Mesenchymal stem cell (in vitro differentiated cells and primary cell): ENCODE measurements around the gene SOX6.

Source experiments
- DNase-seq: peaks from one replicate; pipeline ENCODE4 v3.0.0-alpha.2; 2013
- H2AFZ ChIP-seq: one replicate; pipeline ENCODE4 v1.6.1; 2013; ENCODE audit warnings: low read depth, mild to moderate bottlenecking, control low read depth, inconsistent platforms, low read length, moderate library complexity
- H2AK5ac ChIP-seq: 2 replicates; pipeline ENCODE4 v1.6.1; 2013; ENCODE audit warnings: low read length, moderate library complexity, mild to moderate bottlenecking, inconsistent platforms; ENCODE audit not compliant: severe bottlenecking
- H2BK120ac ChIP-seq: one replicate; pipeline ENCODE4 v1.6.1; 2013; ENCODE audit warnings: low read depth, mild to moderate bottlenecking, inconsistent platforms, low read length, moderate library complexity
- H2BK12ac ChIP-seq, 2 experiments: one replicate each; pipeline ENCODE4 v1.6.1; 2013; ENCODE audit warnings: inconsistent platforms in 2 of 2, low read length in 2 of 2, mild to moderate bottlenecking in 2 of 2, moderate library complexity in 2 of 2, control low read depth in 1 of 2
- H2BK15ac ChIP-seq: one replicate; pipeline ENCODE4 v1.6.1; 2013; ENCODE audit warnings: mild to moderate bottlenecking, low read depth, inconsistent platforms; ENCODE audit not compliant: poor library complexity, severe bottlenecking
- H2BK5ac ChIP-seq: 2 replicates; pipeline ENCODE4 v1.6.1; 2013; ENCODE audit warnings: low read depth, mild to moderate bottlenecking, low read length, control low read depth, inconsistent platforms; ENCODE audit not compliant: poor library complexity, severe bottlenecking
- H3K14ac ChIP-seq, 2 experiments: one replicate each; pipeline ENCODE4 v1.6.1; 2013; ENCODE audit warnings: inconsistent platforms in 2 of 2, low read length in 2 of 2, control low read depth in 1 of 2, mild to moderate bottlenecking in 1 of 2, moderate library complexity in 1 of 2
- H3K18ac ChIP-seq, 2 experiments: one replicate each; pipeline ENCODE4 v1.6.1; 2013; ENCODE audit warnings: inconsistent platforms in 2 of 2, low read length in 2 of 2, control low read depth in 1 of 2, low read depth in 1 of 2, mild to moderate bottlenecking in 1 of 2
- H3K23ac ChIP-seq, 2 experiments: one replicate each; pipeline ENCODE4 v1.6.1; 2013; ENCODE audit warnings: inconsistent platforms in 2 of 2, low read length in 2 of 2, mild to moderate bottlenecking in 2 of 2, moderate library complexity in 2 of 2, control low read depth in 1 of 2
- H3K27ac ChIP-seq: 2 replicates; pipeline ENCODE4 v1.5.1; 2013; ENCODE audit warnings: mild to moderate bottlenecking, moderate library complexity, low read length, control low read depth, inconsistent platforms; ENCODE audit not compliant: poor library complexity, severe bottlenecking
- H3K27me3 ChIP-seq, 2 experiments: 2 replicates each; pipeline versions ENCODE4 v1.6.1 to v1.7.0; 2013; ENCODE audit warnings: low read length in 2 of 2, mild to moderate bottlenecking in 2 of 2, moderate library complexity in 2 of 2, control low read depth in 1 of 2, inconsistent platforms in 1 of 2; ENCODE audit not compliant: control insufficient read depth in 1 of 2, insufficient read depth in 1 of 2
- H3K36me3 ChIP-seq, 2 experiments: 2 replicates each; pipeline versions ENCODE4 v1.6.1 to v1.7.0; 2013; ENCODE audit warnings: low read length in 2 of 2, control low read depth in 1 of 2, inconsistent platforms in 1 of 2, low read depth in 1 of 2, mild to moderate bottlenecking in 1 of 2; ENCODE audit not compliant: insufficient read depth in 2 of 2, control insufficient read depth in 1 of 2
- H3K4ac ChIP-seq, 2 experiments: one replicate each; pipeline ENCODE4 v1.6.1; 2013; ENCODE audit warnings: inconsistent platforms in 2 of 2, low read length in 2 of 2, mild to moderate bottlenecking in 2 of 2, moderate library complexity in 2 of 2, control low read depth in 1 of 2, low read depth in 1 of 2
- H3K4me1 ChIP-seq: 2 replicates; pipeline ENCODE4 v1.6.1; 2013; ENCODE audit warnings: low read depth, low read length, control low read depth; ENCODE audit not compliant: control insufficient read depth, insufficient read depth
- H3K4me2 ChIP-seq: 2 replicates; pipeline ENCODE4 v1.6.1; 2013; ENCODE audit warnings: low read length, mild to moderate bottlenecking, inconsistent platforms; ENCODE audit not compliant: poor library complexity, severe bottlenecking
- H3K4me3 ChIP-seq, 2 experiments: 2 replicates each; pipeline versions ENCODE4 v1.5.1 to v1.7.0; 2013; ENCODE audit warnings: low read length in 2 of 2, mild to moderate bottlenecking in 2 of 2, control low read depth in 1 of 2, low read depth in 1 of 2; ENCODE audit not compliant: insufficient read depth in 1 of 2
- H3K79me1 ChIP-seq: replicated peaks from 2 replicates; pipeline ENCODE4 v1.6.1; 2013; ENCODE audit warnings: mild to moderate bottlenecking, control low read depth, low read length, inconsistent platforms; ENCODE audit not compliant: poor library complexity, severe bottlenecking
- H3K9ac ChIP-seq: 2 replicates; pipeline ENCODE4 v1.7.0; 2013; ENCODE audit warnings: mild to moderate bottlenecking, low read length, moderate library complexity
- H3K9me3 ChIP-seq: 2 replicates; pipeline ENCODE4 v1.7.0; 2013; ENCODE audit warnings: mild to moderate bottlenecking, low read length; ENCODE audit not compliant: control insufficient read depth
- H4K8ac ChIP-seq: one replicate; pipeline ENCODE4 v1.6.1; 2013; ENCODE audit warnings: inconsistent platforms, mild to moderate bottlenecking, low read length, moderate library complexity
- H4K91ac ChIP-seq: one replicate; pipeline ENCODE4 v1.6.1; 2013; ENCODE audit warnings: mild to moderate bottlenecking, low read length, inconsistent platforms
- WGBS: methylation state at CpG from one replicate; pipeline ENCODE4 v1.1.7; 2013; ENCODE audit warnings: mixed read lengths; 5-methylcytosine and 5-hydroxymethylcytosine counted together

The SOX6 gene

DNA sequence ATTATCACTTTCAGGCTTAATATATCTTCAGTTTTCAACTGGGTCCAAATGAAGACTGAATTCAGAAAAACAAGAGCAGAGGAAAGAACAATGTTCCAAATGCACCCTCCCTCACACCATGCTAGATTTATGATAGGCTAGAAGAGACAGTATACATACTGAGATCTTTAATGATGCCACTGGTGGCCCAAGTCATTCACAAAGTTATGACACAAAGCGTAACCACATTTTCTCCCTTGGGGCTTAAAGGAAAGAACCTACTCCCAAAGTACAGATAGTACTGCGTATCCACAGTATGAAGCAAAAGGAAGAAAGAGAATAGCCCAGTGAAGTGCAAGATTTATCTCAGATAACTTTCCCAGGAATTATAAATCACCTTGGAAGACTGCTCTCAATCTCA is 10.9 kb upstream of the SOX6 start:
- Histone ChIP-seq H3K14ac (no peak overlapping the region), H3K79me1 (peaks cover 11% of the 10 kb centered on the region), H2AK5ac (no peak overlapping the region), H3K23ac (no peak overlapping the region), H3K4ac (no peak overlapping the region), H3K27ac (no peak overlapping the region), H3K4me2 (no peak overlapping the region), H3K18ac (no peak overlapping the region), H3K27me3 (no peaks in the 10 kb centered on the region), H3K9ac (no peak overlapping the region), H2BK120ac (no peak overlapping the region), H3K36me3 (no peaks in the 10 kb centered on the region), H2BK5ac (no peak overlapping the region), H2AFZ (no peak overlapping the region), H3K4me3 (no peak overlapping the region), H2BK12ac (no peak overlapping the region), H4K91ac (no peak overlapping the region), H3K4me1 (no peaks in the 10 kb centered on the region), H4K8ac (no peak overlapping the region), H2BK15ac (no peak overlapping the region), H3K9me3 (peaks cover 3% of the 10 kb centered on the region)
- WGBS, result 98% methylated on average over 2 of the region's 2 CpGs
- DNase-seq, result no peak

- Histone ChIP-seq H3K79me1 (peaks cover 12% of the 10 kb centered on the region), H3K4me3 (no peak overlapping the region), H3K18ac (no peak overlapping the region), H2BK12ac (no peak overlapping the region), H2BK120ac (no peak overlapping the region), H3K4me1 (no peaks in the 10 kb centered on the region), H3K9ac (no peak overlapping the region), H3K36me3 (no peaks in the 10 kb centered on the region), H2BK15ac (no peak overlapping the region), H3K27ac (no peak overlapping the region), H4K8ac (no peak overlapping the region), H3K14ac (no peak overlapping the region), H2AK5ac (no peak overlapping the region), H2AFZ (no peak overlapping the region), H4K91ac (no peak overlapping the region), H3K9me3 (peaks cover 3% of the 10 kb centered on the region), H2BK5ac (no peak overlapping the region), H3K4me2 (no peak overlapping the region), H3K4ac (no peak overlapping the region), H3K23ac (no peak overlapping the region), H3K27me3 (no peaks in the 10 kb centered on the region)
- no peak for DNase-seq
- 90% methylated on average over 2 of the region's 3 CpGs for WGBS
These were observed 9.4 kb upstream of the SOX6 start for GRCh38 chr11:16365581-16366228.

DNA sequence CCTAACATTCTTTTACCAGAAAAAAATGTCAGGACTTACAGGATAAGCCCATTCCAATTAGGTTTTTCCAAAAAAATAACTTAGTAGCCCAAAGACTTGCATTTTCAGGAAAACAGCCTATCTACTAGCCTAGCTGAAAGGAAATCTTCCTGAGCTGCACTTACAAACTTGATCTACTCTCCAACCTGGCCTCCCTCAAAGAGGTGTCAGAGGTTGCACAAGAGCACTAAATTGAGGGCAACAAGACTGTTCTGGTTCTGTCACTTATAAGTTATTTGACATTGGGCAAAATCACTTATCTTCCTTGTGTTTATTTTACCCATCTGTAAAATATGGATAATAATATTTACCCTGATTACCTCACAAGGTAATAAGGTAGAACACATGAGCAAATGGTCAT is 7.9 kb upstream of the SOX6 start:
- Histone ChIP-seq H3K23ac (no peak overlapping the region), H4K8ac (no peak overlapping the region), H2AK5ac (no peak overlapping the region), H4K91ac (no peak overlapping the region), H2BK5ac (no peak overlapping the region), H3K18ac (no peak overlapping the region), H3K4me3 (no peak overlapping the region), H2BK15ac (no peak overlapping the region), H3K79me1 (peaks cover 9% of the 10 kb centered on the region), H3K4me1 (no peaks in the 10 kb centered on the region), H2AFZ (no peak overlapping the region), H2BK12ac (no peak overlapping the region), H2BK120ac (no peak overlapping the region), H3K4me2 (no peak overlapping the region), H3K27ac (no peak overlapping the region), H3K9me3 (no peaks in the 10 kb centered on the region), H3K27me3 (no peaks in the 10 kb centered on the region), H3K36me3 (no peaks in the 10 kb centered on the region), H3K14ac (no peak overlapping the region), H3K4ac (no peak overlapping the region), H3K9ac (no peak overlapping the region)
- no peak for DNase-seq

GRCh38 chr11:16363706-16364105 is 7.4 kb upstream of the SOX6 start:
- H3K14ac ChIP-seq, result no peak overlapping the region
- no peak overlapping the region for H2BK120ac ChIP-seq
- no peak overlapping the region for H3K27ac ChIP-seq
- H3K4me3 ChIP-seq, result no peak overlapping the region
- no peak overlapping the region for H3K4ac ChIP-seq
- H2BK15ac ChIP-seq, result no peak overlapping the region
- no peak overlapping the region for H2BK12ac ChIP-seq
- H3K23ac ChIP-seq, result no peak overlapping the region
- H4K8ac ChIP-seq, result no peak overlapping the region
- H3K18ac ChIP-seq, result no peak overlapping the region
- H4K91ac ChIP-seq, result no peak overlapping the region
- H2BK5ac ChIP-seq, result no peak overlapping the region
- no peak overlapping the region for H2AK5ac ChIP-seq
- no peak overlapping the region for H3K9ac ChIP-seq
- H2AFZ ChIP-seq, result no peak overlapping the region
- no peaks in the 10 kb centered on the region for H3K9me3 ChIP-seq
- peaks cover 9% of the 10 kb centered on the region for H3K79me1 ChIP-seq
- no peaks in the 10 kb centered on the region for H3K27me3 ChIP-seq
- H3K4me1 ChIP-seq, result no peaks in the 10 kb centered on the region
- H3K4me2 ChIP-seq, result no peak overlapping the region
- WGBS, result 94% methylated on average over 2 of the region's 3 CpGs
- no peaks in the 10 kb centered on the region for H3K36me3 ChIP-seq
- DNase-seq, result no peak
